ENCODE results near the gene C22orf31.

DNA sequence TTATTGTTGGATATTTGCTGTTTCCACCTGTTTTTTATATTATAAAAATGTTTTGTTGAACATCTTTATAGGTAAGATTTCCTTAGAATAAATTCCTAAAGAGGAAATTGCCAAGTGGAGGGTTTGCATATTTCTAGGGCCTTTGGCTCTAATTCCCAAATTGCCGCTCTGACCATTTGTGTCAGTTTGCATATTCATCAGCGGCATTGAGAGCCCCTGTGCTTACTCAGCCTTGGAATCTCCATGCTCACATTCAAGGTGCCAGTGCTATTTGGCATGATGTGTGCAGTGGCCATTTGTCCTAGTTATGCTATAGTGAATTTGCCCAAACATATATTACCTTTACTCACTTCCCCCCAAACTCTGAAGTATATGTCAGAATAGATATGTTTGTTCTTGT is 36.7 kb upstream of the C22orf31 start:
- no peak for TF ChIP-seq POLR2AphosphoS5 (IDR thresholded peaks at IDR 0.05; ENCODE audit: low read depth, low read length)
- TF ChIP-seq, protein P1, sequence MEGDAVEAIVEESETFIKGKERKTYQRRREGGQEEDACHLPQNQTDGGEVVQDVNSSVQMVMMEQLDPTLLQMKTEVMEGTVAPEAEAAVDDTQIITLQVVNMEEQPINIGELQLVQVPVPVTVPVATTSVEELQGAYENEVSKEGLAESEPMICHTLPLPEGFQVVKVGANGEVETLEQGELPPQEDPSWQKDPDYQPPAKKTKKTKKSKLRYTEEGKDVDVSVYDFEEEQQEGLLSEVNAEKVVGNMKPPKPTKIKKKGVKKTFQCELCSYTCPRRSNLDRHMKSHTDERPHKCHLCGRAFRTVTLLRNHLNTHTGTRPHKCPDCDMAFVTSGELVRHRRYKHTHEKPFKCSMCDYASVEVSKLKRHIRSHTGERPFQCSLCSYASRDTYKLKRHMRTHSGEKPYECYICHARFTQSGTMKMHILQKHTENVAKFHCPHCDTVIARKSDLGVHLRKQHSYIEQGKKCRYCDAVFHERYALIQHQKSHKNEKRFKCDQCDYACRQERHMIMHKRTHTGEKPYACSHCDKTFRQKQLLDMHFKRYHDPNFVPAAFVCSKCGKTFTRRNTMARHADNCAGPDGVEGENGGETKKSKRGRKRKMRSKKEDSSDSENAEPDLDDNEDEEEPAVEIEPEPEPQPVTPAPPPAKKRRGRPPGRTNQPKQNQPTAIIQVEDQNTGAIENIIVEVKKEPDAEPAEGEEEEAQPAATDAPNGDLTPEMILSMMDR (IDR thresholded peaks at IDR 0.05) = no peak

All from Panc1 (cell line).